8988T (cell line): ENCODE results near the gene AP1S3.

Source experiments
- DNase-seq: peaks from one replicate; pipeline ENCODE4 v3.0.0; 2011

The AP1S3 gene

DNA sequence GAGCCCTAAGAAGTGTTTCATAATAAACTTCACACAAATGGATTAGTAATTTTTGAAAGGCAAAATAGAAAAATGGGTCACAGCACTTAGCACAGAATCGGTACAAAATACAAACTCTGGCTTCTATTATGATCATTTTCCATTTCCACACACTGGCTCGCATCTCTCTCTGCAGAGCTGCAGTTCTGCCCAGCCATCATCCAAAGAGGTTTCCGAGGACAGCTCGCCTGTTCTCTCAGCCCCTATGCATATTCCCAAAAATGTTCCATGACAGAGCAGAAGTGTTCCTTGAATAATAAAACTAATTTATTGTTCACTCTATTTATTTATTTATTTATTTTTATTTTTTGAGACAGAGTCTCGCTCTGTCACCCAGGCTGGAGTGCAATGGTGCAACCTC, 115.6 kb downstream of the AP1S3 start:
- no peak for DNase-seq

DNA sequence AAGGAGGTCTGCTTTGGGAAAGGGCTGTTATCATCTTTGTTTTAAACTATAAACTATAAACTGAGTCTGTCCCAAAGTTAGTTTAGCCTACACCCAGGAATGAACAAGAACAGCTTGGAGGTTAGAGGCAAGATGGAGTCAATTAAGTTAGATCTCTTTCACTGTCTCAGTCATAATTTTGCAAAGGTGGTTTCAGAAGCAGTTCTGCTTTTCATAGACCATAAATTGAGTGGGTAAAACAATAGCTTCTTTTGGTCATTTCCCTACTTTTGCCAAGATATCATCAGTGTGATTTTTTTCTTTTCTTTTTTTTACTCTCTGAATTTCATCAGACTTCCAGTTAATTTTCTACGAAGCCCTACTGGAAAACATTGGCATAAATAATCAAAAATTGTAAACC, 117.0 kb downstream of the AP1S3 start:
- DNase-seq, result no peak

DNA sequence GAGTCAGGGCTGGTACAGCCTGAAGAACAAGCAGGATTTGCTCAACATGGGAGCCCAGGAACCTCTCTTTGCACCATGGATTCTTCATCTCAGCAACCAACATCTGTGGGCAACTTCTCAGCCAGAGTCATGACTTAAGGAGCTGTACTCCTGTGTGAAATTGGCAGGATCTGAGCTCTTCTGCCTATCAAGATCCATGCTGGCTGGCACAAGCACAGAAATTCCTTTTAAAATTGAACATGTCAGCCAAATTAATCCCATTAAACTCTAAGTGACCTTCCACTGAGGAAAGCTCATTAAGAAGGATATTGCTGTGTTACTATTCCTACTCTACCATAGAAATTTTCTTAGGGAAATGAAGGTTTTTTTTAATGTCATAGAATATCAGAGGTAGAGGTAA, 124.7 kb downstream of the AP1S3 start:
- no peak for DNase-seq

DNA sequence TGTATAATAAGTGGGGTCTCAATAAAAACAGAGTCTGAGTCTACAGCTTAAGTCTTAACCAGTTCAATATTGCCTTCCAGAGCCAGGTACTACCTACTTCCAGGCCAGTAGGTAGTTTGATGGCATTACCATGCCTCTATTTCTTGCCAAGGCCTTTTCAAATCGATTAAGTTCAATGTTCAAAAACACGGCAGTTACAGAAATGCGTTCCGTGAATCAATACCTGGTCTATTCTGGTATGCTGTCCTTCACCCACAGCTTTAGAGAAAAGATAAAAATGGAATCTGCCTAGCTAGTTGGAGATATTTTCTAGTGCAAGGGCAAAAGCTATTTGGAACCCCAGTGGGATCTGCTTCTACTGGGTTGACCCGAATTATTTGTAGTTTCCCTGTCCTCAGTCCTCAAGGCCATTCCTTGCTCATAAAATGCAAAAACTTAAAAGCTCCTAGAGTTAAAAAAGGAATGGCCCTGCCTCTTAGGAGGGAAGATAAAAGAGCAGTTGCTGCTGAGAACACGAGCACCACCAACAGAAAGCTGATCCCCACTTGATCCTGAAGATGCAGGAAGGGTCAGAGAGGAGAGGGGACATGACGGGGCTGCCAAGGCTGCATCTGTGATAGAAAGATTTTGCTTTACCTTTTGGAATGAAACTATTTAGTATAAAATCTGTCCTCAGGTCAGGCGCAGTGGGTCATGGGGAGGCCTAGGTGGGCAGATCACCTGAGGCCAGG, 125.6 kb downstream of the AP1S3 start:
- DNase-seq, result no peak
